DOHH2 (cell line): ENCODE results near the gene RAPGEF1.

Experiments
- H3F3A ChIP-seq: fragments of 200-600 bp; sonication (generic), shearing (Covaris generic); 2 replicates; pipeline ENCODE4 v1.6.0; 2016; ENCODE audit warnings: antibody characterized with exemption, mild to moderate bottlenecking; ENCODE audit not compliant: control insufficient read depth, insufficient read depth
- H3K27ac ChIP-seq: fragments of 200-600 bp; sonication (generic); 2 replicates; pipeline ENCODE4 v1.5.1; 2014; ENCODE audit warnings: low read depth, mild to moderate bottlenecking, low read length, moderate library complexity
- H3K27me3 ChIP-seq: fragments of 200-600 bp; sonication (generic); 2 replicates; pipeline ENCODE4 v1.6.1; 2014; ENCODE audit warnings: mild to moderate bottlenecking, low read length, mixed read lengths; ENCODE audit not compliant: control insufficient read depth
- H3K36me3 ChIP-seq: fragments of 200-600 bp; sonication (generic); 2 replicates; pipeline ENCODE4 v1.6.1; 2014; ENCODE audit warnings: mild to moderate bottlenecking, low read length, moderate library complexity, mixed read lengths; ENCODE audit not compliant: control insufficient read depth
- H3K4me1 ChIP-seq: fragments of 200-600 bp; sonication (generic); 2 replicates; pipeline ENCODE4 v1.6.1; 2014; ENCODE audit warnings: mild to moderate bottlenecking, low read length, mixed read lengths; ENCODE audit not compliant: control insufficient read depth
- H3K4me2 ChIP-seq: fragments of 200-600 bp; sonication (generic); 2 replicates; pipeline ENCODE4 v1.6.0; 2014; ENCODE audit warnings: mild to moderate bottlenecking, low read length, moderate library complexity
- H3K4me3 ChIP-seq: fragments of 200-600 bp; sonication (generic); 2 replicates; pipeline ENCODE4 v1.5.1; 2014; ENCODE audit warnings: mild to moderate bottlenecking, low read length, mixed read lengths
- H3K79me2 ChIP-seq: fragments of 200-600 bp; sonication (generic); 2 replicates; pipeline ENCODE4 v1.6.1; 2014; ENCODE audit warnings: mild to moderate bottlenecking, low read length, mixed read lengths; ENCODE audit not compliant: control insufficient read depth
- H3K9me2 ChIP-seq: fragments of 200-600 bp; sonication (generic); replicated peaks from 2 replicates; pipeline ENCODE4 v1.6.1; 2014; ENCODE audit warnings: mild to moderate bottlenecking, low read length, mixed read lengths; ENCODE audit not compliant: control insufficient read depth
- H3K9me3 ChIP-seq: fragments of 200-600 bp; sonication (generic); 2 replicates; pipeline ENCODE4 v1.6.1; 2014; ENCODE audit warnings: antibody characterized with exemption, low read length, mixed read lengths; ENCODE audit not compliant: control insufficient read depth, insufficient read depth
- H4K20me1 ChIP-seq: fragments of 200-600 bp; sonication (generic); 2 replicates; pipeline ENCODE4 v1.6.0; 2014; ENCODE audit warnings: low read depth, mild to moderate bottlenecking, antibody characterized with exemption, low read length, moderate library complexity; ENCODE audit not compliant: control insufficient read depth, insufficient read depth
- CTCF ChIP-seq: fragments of 200-600 bp; sonication (generic); IDR thresholded peaks from one replicate; pipeline ENCODE4 v1.5.1; 2014; ENCODE audit warnings: antibody characterized with exemption, mild to moderate bottlenecking, low read depth, low read length; ENCODE audit not compliant: poor library complexity, severe bottlenecking
- EZH2phosphoT487 ChIP-seq: fragments of 200-600 bp; sonication (generic); IDR thresholded peaks from 2 replicates; pipeline ENCODE4 v1.6.1; 2017; ENCODE audit warnings: borderline replicate concordance, mild to moderate bottlenecking, antibody characterized with exemption, low read length, moderate library complexity, mixed read lengths

RAPGEF1 gene

GRCh38 chr9:131629825-131630204 is 110.1 kb downstream of the RAPGEF1 start:
- Histone ChIP-seq H3K79me2 (peaks cover 17% of the 10 kb centered on the region), H3K4me1 (peaks cover 39% of the 10 kb centered on the region), H3K27me3 (no peaks in the 10 kb centered on the region), H3K36me3 (peaks cover 88% of the 10 kb centered on the region), H3K9me2 (no peaks in the 10 kb centered on the region), H3K4me3 (no peak overlapping the region), H3K27ac (no peak overlapping the region), H3K4me2 (no peak overlapping the region), H3F3A (peaks cover 3% of the 10 kb centered on the region), H4K20me1 (no peaks in the 10 kb centered on the region), H3K9me3 (no peaks in the 10 kb centered on the region)
- TF ChIP-seq EZH2phosphoT487 (no peak), CTCF (no peak)

GRCh38 chr9:131629226-131629500 is 110.7 kb downstream of the RAPGEF1 start:
- Histone ChIP-seq H3K9me3 (no peaks in the 10 kb centered on the region), H3K4me1 (peaks cover 39% of the 10 kb centered on the region), H3K79me2 (peaks cover 17% of the 10 kb centered on the region), H3F3A (peaks cover 3% of the 10 kb centered on the region), H3K4me3 (no peak overlapping the region), H4K20me1 (no peaks in the 10 kb centered on the region), H3K9me2 (no peaks in the 10 kb centered on the region), H3K27ac (no peak overlapping the region), H3K4me2 (no peak overlapping the region), H3K27me3 (no peaks in the 10 kb centered on the region), H3K36me3 (peaks cover 90% of the 10 kb centered on the region)
- TF ChIP-seq CTCF, result no peak

GRCh38 chr9:131628459-131629225 is 111.2 kb downstream of the RAPGEF1 start:
- TF ChIP-seq EZH2phosphoT487 (no peak), CTCF (no peak)
- H3K27ac ChIP-seq, result no peak overlapping the region
- no peaks in the 10 kb centered on the region for H4K20me1 ChIP-seq
- no peaks in the 10 kb centered on the region for H3K9me2 ChIP-seq
- peaks cover 17% of the 10 kb centered on the region for H3K79me2 ChIP-seq
- H3K9me3 ChIP-seq, result no peaks in the 10 kb centered on the region
- H3K4me3 ChIP-seq, result no peak overlapping the region
- peaks cover 90% of the 10 kb centered on the region for H3K36me3 ChIP-seq
- H3K27me3 ChIP-seq, result no peaks in the 10 kb centered on the region
- no peak overlapping the region for H3K4me2 ChIP-seq
- peaks cover under 1% of the 10 kb centered on the region for H3F3A ChIP-seq
- H3K4me1 ChIP-seq, result peaks cover 34% of the 10 kb centered on the region
